GM18519 (cell line): ENCODE data around the gene DDAH2.

ENCODE experiments used
- ATAC-seq: cut with Tn5 transposase; IDR thresholded peaks from one replicate; pipeline ENCODE4 v1.9.1; 2021; ENCODE audit warnings: mild to moderate bottlenecking, moderate library complexity; ENCODE audit not compliant: unreplicated experiment, low FRiP score

The DDAH2 gene

GRCh38 chr6:31733734-31734133 lies 4.6 kb upstream of the DDAH2 start:
- ATAC-seq = no peak

- no peak for ATAC-seq
Measured at GRCh38 chr6:31732029-31732428, 2.9 kb upstream of the DDAH2 start.

GRCh38 chr6:31730631-31731086 lies 1.6 kb upstream of the DDAH2 start:
- no peak for ATAC-seq

GRCh38 chr6:31729979-31730630 lies 1.0 kb upstream of the DDAH2 start:
- no peak for ATAC-seq

GRCh38 chr6:31729515-31729978 lies 448 bp upstream of the DDAH2 start:
- no peak for ATAC-seq

- ATAC-seq = no peak
Measured at GRCh38 chr6:31727717-31728671, 1.1 kb downstream of the DDAH2 start.

- no peak for ATAC-seq
Measured at GRCh38 chr6:31727034-31727716, 1.9 kb downstream of the DDAH2 start.

- no peak for ATAC-seq
Measured at GRCh38 chr6:31725502-31726350, 3.4 kb downstream of the DDAH2 start.

- ATAC-seq = no peak
Measured at GRCh38 chr6:31723980-31724691, 5.0 kb downstream of the DDAH2 start.

- ATAC-seq = no peak
Measured at GRCh38 chr6:31723245-31723979, 5.7 kb downstream of the DDAH2 start, which contains the start of gene MPIG6B. TSS of gene MPIG6B (plus strand) at chr6:31723373. CDS start at chr6:31723384, 11 bp downstream.

- no peak for ATAC-seq
Measured at GRCh38 chr6:31722173-31722572, 6.9 kb downstream of the DDAH2 start.

GRCh38 chr6:31721351-31722020 lies 7.6 kb downstream of the DDAH2 start, which contains the start of gene LY6G6C:
TSS of gene LY6G6C (minus strand) at chr6:31721746. CDS start at chr6:31721679, 67 bp downstream.
- no peak for ATAC-seq

- ATAC-seq = no peak
Measured at GRCh38 chr6:31720196-31720770, 8.8 kb downstream of the DDAH2 start.

- ATAC-seq = no peak
Measured at GRCh38 chr6:31719001-31719400, 10.1 kb downstream of the DDAH2 start.

GRCh38 chr6:31718265-31718664 lies 10.8 kb downstream of the DDAH2 start:
- no peak for ATAC-seq

- ATAC-seq = no peak
Measured at GRCh38 chr6:31717499-31718222, 11.4 kb downstream of the DDAH2 start.
